ENCODE results near the gene RHOT2.

DNA sequence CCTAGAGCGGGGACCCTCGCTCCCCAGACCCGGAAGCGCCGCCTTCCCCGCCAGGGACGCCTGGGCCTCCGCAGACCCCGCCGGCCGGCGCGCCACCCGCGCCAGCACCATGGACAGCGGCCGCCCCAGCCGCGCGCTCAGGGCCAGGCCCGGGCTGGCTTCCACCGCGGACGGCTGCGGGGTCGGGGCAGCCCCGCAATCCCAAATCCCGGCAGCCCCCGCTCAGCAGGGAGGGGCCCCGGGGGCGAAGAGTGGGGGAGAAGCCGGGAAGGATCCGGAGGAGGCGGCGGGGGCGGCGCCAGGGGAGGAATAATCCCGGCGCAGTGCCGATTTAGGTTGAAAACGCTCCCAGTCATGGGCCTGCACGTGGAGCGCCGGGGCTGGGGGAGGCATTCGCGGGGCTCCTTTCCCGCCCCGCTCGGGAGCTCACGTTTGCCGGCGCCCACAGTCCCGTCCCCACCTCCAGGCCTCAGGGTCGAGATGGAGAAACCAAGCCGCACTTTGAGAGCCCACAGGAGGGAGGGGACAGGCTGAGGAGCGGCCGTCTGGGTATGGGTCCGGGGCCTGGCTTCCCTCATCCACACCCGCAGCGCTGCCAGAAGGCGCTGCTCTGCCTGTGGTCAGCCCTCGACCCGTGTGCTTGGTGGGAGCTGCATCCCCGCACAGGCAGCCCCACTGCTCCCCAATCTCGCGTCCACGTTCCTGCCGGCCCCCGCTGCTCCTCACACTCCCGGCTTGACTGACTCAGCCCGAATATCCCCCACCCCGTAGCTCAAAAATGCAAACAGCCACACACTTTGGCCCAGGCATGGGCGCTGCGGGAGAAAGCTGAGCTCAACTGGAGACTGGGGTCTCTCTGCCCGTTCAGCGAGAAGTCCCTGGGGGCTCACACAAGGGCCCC, 33.0 kb downstream of the RHOT2 start:
- TF ChIP-seq, protein P1, sequence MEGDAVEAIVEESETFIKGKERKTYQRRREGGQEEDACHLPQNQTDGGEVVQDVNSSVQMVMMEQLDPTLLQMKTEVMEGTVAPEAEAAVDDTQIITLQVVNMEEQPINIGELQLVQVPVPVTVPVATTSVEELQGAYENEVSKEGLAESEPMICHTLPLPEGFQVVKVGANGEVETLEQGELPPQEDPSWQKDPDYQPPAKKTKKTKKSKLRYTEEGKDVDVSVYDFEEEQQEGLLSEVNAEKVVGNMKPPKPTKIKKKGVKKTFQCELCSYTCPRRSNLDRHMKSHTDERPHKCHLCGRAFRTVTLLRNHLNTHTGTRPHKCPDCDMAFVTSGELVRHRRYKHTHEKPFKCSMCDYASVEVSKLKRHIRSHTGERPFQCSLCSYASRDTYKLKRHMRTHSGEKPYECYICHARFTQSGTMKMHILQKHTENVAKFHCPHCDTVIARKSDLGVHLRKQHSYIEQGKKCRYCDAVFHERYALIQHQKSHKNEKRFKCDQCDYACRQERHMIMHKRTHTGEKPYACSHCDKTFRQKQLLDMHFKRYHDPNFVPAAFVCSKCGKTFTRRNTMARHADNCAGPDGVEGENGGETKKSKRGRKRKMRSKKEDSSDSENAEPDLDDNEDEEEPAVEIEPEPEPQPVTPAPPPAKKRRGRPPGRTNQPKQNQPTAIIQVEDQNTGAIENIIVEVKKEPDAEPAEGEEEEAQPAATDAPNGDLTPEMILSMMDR (IDR thresholded peaks at IDR 0.05): no peak
- TF ChIP-seq POLR2A (IDR thresholded peaks at IDR 0.05): no peak

Measured in lower leg skin (tissue), 3 donors.